ENCODE measurements around the gene ST6GALNAC2. TPM values are rescaled to one million over a fixed set of nuclear protein-coding genes. Genes with fewer than 3 reads are reported as not detected.

The ST6GALNAC2 gene
- total and polyA plus RNA-seq, 8 donors: 2.1 to 30.2 (median 4.7) TPM

GRCh38 chr17:76579281-76579680 is 6.4 kb downstream of the ST6GALNAC2 start:
- DNase-seq (no peak), ATAC-seq (peak; percentile 30)
- peaks cover 0 to 3% of the 10 kb centered on the region in 2 donors for H3K4me1 ChIP-seq
- no peaks in the 10 kb centered on the region for H3K9me3 ChIP-seq
- H3K36me3 ChIP-seq: no peaks in the 10 kb centered on the region
- H3K27ac ChIP-seq: no peak overlapping the region
- intact Hi-C loops (cut with DNase I): no loop called here
- TF ChIP-seq, protein P1, sequence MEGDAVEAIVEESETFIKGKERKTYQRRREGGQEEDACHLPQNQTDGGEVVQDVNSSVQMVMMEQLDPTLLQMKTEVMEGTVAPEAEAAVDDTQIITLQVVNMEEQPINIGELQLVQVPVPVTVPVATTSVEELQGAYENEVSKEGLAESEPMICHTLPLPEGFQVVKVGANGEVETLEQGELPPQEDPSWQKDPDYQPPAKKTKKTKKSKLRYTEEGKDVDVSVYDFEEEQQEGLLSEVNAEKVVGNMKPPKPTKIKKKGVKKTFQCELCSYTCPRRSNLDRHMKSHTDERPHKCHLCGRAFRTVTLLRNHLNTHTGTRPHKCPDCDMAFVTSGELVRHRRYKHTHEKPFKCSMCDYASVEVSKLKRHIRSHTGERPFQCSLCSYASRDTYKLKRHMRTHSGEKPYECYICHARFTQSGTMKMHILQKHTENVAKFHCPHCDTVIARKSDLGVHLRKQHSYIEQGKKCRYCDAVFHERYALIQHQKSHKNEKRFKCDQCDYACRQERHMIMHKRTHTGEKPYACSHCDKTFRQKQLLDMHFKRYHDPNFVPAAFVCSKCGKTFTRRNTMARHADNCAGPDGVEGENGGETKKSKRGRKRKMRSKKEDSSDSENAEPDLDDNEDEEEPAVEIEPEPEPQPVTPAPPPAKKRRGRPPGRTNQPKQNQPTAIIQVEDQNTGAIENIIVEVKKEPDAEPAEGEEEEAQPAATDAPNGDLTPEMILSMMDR (IDR thresholded peaks at IDR 0.05): no peak
- peaks cover 0 to 3% of the 10 kb centered on the region in 2 donors for H3K27me3 ChIP-seq
- no peak overlapping the region for H3K4me3 ChIP-seq

- H3K4me1 ChIP-seq: no peaks in the 10 kb centered on the region
- no peak overlapping the region for H3K4me3 ChIP-seq
- intact Hi-C loops (cut with DNase I): no loop called here
- ATAC-seq (peak; percentile 89), DNase-seq (no peak)
- no peak overlapping the region for H3K27ac ChIP-seq
- TF ChIP-seq, protein P1 (IDR thresholded peaks at IDR 0.05): no peak
- H3K27me3 ChIP-seq: no peaks in the 10 kb centered on the region
- H3K9me3 ChIP-seq: no peaks in the 10 kb centered on the region
- H3K36me3 ChIP-seq: no peaks in the 10 kb centered on the region
These were observed 7.3 kb downstream of the ST6GALNAC2 start for GRCh38 chr17:76578376-76578775.

- DNase-seq: no peak
- Histone ChIP-seq H3K36me3 (no peaks in the 10 kb centered on the region), H3K4me3 (no peak overlapping the region), H3K27ac (no peak overlapping the region), H3K4me1 (no peaks in the 10 kb centered on the region), H3K9me3 (no peaks in the 10 kb centered on the region), H3K27me3 (no peaks in the 10 kb centered on the region)
- TF ChIP-seq, protein P1 (IDR thresholded peaks at IDR 0.05): no peak
- intact Hi-C loops (cut with DNase I): no loop called here
- no peak for ATAC-seq
These were observed 7.8 kb downstream of the ST6GALNAC2 start for GRCh38 chr17:76577876-76578275.

DNA sequence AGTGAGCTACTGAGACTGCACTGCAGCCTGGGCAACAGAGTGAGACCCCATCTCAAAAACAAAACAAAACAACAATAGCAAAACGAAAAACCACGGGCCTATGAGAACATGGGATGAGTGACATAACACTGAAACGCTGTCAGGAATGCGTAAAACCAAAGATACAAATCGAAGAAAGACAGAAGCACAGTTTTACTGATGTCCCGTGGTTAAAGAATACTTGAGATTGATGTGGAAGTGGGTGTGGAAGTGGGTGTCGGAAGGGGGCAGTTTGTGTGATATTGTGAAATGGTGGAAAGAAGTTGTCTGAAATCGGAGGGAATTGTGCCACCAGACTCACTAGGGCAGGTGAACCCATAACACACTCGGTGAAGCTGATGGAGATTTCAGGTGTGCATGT is 9.5 kb downstream of the ST6GALNAC2 start:
- H3K27ac ChIP-seq: no peak overlapping the region
- TF ChIP-seq, protein P1 (IDR thresholded peaks at IDR 0.05): no peak

GRCh38 chr17:76575570-76575969 is 10.1 kb downstream of the ST6GALNAC2 start:
- Histone ChIP-seq H3K4me1 (no peaks in the 10 kb centered on the region), H3K9me3 (no peaks in the 10 kb centered on the region), H3K36me3 (no peaks in the 10 kb centered on the region), H3K4me3 (no peak overlapping the region), H3K27me3 (no peaks in the 10 kb centered on the region), H3K27ac (no peak overlapping the region)
- ATAC-seq (no peak), DNase-seq (no peak)
- TF ChIP-seq, protein P1 (IDR thresholded peaks at IDR 0.05): no peak
- intact Hi-C loops (cut with DNase I): no loop called here

More for the DNA sequence above, 9.5 kb downstream of the ST6GALNAC2 start:
- intact Hi-C loops (cut with DNase I): no loop called here
- Histone ChIP-seq H3K4me3 (no peak overlapping the region), H3K9me3 (no peaks in the 10 kb centered on the region), H3K27me3 (no peaks in the 10 kb centered on the region), H3K36me3 (no peaks in the 10 kb centered on the region), H3K4me1 (no peaks in the 10 kb centered on the region)
- DNase-seq (no peak), ATAC-seq (no peak)
